CD14-positive monocyte (primary cell): ENCODE measurements around the gene PDK2. TPM values are rescaled to one million over a fixed set of nuclear protein-coding genes. Genes with fewer than 3 reads are reported as not detected.

ENCODE experiments used
- DNase-seq, 3 donors: peaks; one replicate each; pipeline ENCODE4 v3.0.0-alpha.2; 2011 to 2022
- H2AFZ ChIP-seq: 2 replicates; pipeline ENCODE4 v1.6.0; 2012; ENCODE audit warnings: mild to moderate bottlenecking, low read depth, low read length, inconsistent platforms; ENCODE audit not compliant: insufficient read depth, poor library complexity, severe bottlenecking
- H3K27ac ChIP-seq, 2 donors: 1 replicate in 1 of 2; 2 replicates in 1 of 2; pipeline ENCODE4 v1.5.1; 2012 to 2013; ENCODE audit warnings: low read length in 2 of 2, control low read depth in 1 of 2, inconsistent platforms in 1 of 2, low read depth in 1 of 2, mild to moderate bottlenecking in 1 of 2
- H3K27me3 ChIP-seq, 2 donors: one replicate each; pipeline versions ENCODE4 v1.6.0 to v1.6.1; 2011 to 2013; ENCODE audit warnings: low read length in 2 of 2; ENCODE audit not compliant: control insufficient read depth in 2 of 2, insufficient read depth in 2 of 2
- H3K36me3 ChIP-seq, 2 donors: replicated peaks in 1 of 2; 1 replicate in 1 of 2; 2 replicates in 1 of 2; pipeline versions ENCODE4 v1.5.1 to v1.6.1; 2012 to 2013; ENCODE audit warnings: low read length in 2 of 2, control low read depth in 1 of 2, inconsistent platforms in 1 of 2, mild to moderate bottlenecking in 1 of 2; ENCODE audit not compliant: insufficient read depth in 2 of 2, control insufficient read depth in 1 of 2
- H3K4me1 ChIP-seq, 2 donors: 1 replicate in 1 of 2; 2 replicates in 1 of 2; pipeline versions ENCODE4 v1.5.1 to v1.6.1; 2012 to 2013; ENCODE audit warnings: low read length in 2 of 2, control low read depth in 1 of 2, inconsistent platforms in 1 of 2, mild to moderate bottlenecking in 1 of 2, moderate library complexity in 1 of 2; ENCODE audit not compliant: insufficient read depth in 2 of 2, control insufficient read depth in 1 of 2
- H3K4me2 ChIP-seq: replicated peaks from 2 replicates; pipeline ENCODE3; 2012; ENCODE audit warnings: low read length, moderate library complexity, mild to moderate bottlenecking; ENCODE audit not compliant: poor library complexity, severe bottlenecking; ENCODE audit errors: extremely low read depth
- H3K4me3 ChIP-seq, 3 experiments: fragments of 200-600 bp in 1 of 3; sonication (generic) in 1 of 3; replicated peaks in 1 of 3; 1 replicate in 2 of 3; 2 replicates in 1 of 3; pipeline ENCODE4 v1.5.1; 2011 to 2013; ENCODE audit warnings: low read length in 3 of 3, mild to moderate bottlenecking in 3 of 3, control low read depth in 2 of 3, low read depth in 2 of 3, inconsistent platforms in 1 of 3, moderate library complexity in 1 of 3
- H3K79me2 ChIP-seq: 2 replicates; pipeline ENCODE4 v1.6.0; 2012; ENCODE audit warnings: mild to moderate bottlenecking, control low read depth, inconsistent platforms, low read length, moderate library complexity; ENCODE audit not compliant: insufficient read depth
- H3K9ac ChIP-seq: 2 replicates; pipeline ENCODE4 v1.6.0; 2017; ENCODE audit warnings: low read length, mild to moderate bottlenecking; ENCODE audit not compliant: insufficient read depth, poor library complexity, severe bottlenecking
- H3K9me3 ChIP-seq, 2 donors: replicated peaks in 1 of 2; 1 replicate in 1 of 2; 2 replicates in 1 of 2; pipeline versions ENCODE4 v1.5.1 to v1.6.1; 2012 to 2013; ENCODE audit warnings: low read length in 2 of 2, control low read depth in 1 of 2; ENCODE audit not compliant: control insufficient read depth in 1 of 2, insufficient read depth in 1 of 2
- H4K20me1 ChIP-seq: 2 replicates; pipeline ENCODE4 v1.6.0; 2012; ENCODE audit warnings: mild to moderate bottlenecking, low read length, control low read depth, moderate library complexity; ENCODE audit not compliant: insufficient read depth
- H3K27ac Mint-ChIP-seq, 7 donors: one replicate each; pipeline ENCODE4 v1.8.0; 2020; ENCODE audit warnings: mild to moderate bottlenecking in 7 of 7, mixed read lengths in 7 of 7, moderate library complexity in 6 of 7, inconsistent platforms in 2 of 7
- H3K27me3 Mint-ChIP-seq, 3 donors: one replicate each; pipeline ENCODE4 v1.8.0; 2021 to 2022; ENCODE audit warnings: low read depth in 3 of 3, mild to moderate bottlenecking in 3 of 3, mixed read lengths in 3 of 3, moderate library complexity in 3 of 3, inconsistent platforms in 1 of 3
- H3K36me3 Mint-ChIP-seq, 2 donors: one replicate each; pipeline ENCODE4 v1.8.0; 2020; ENCODE audit warnings: mixed read lengths in 2 of 2, inconsistent platforms in 1 of 2, mild to moderate bottlenecking in 1 of 2
- H3K4me1 Mint-ChIP-seq: one replicate; pipeline ENCODE4 v1.8.0; 2020; ENCODE audit warnings: mild to moderate bottlenecking, mixed read lengths
- H3K4me3 Mint-ChIP-seq, 2 donors: one replicate each; pipeline ENCODE4 v1.8.0; 2020; ENCODE audit warnings: mild to moderate bottlenecking in 2 of 2, mixed read lengths in 2 of 2, moderate library complexity in 1 of 2
- H3K9me3 Mint-ChIP-seq, 7 donors: one replicate each; pipeline ENCODE4 v1.8.0; 2020 to 2022; ENCODE audit warnings: mixed read lengths in 7 of 7, mild to moderate bottlenecking in 6 of 7, moderate library complexity in 6 of 7, inconsistent platforms in 2 of 7
- CTCF ChIP-seq: fragments of 200-600 bp; IDR thresholded peaks from one replicate; pipeline ENCODE4 v1.8.0; 2022; ENCODE audit warnings: antibody characterized with exemption, mild to moderate bottlenecking
- WGBS: methylation state at CpG from one replicate; pipeline ENCODE4 v1.1.5; 2013; ENCODE audit warnings: missing lambda C conversion rate; ENCODE audit not compliant: insufficient coverage; 5-methylcytosine and 5-hydroxymethylcytosine counted together
- intact Hi-C, 2 donors: fragments of 100-400 bp; cut with micrococcal nuclease; formaldehyde crosslinking; loops; one replicate each; pipeline versions ENCODE4 v1.15.0 to v1.15.1; 2023
- polyA plus RNA-seq, 3 donors: library from polyadenylated mRNA; depleted of rRNA in 1 of 3; unstranded in 2 of 3; stranded (reverse) in 1 of 3; fragments of 300-500 nt in 2 of 3; fragments of >200 nt in 1 of 3; fragmentation: Illumina TruSeq in 2 of 3; gene quantifications; 1 replicate in 2 of 3; 2 replicates in 1 of 3; pipeline ENCODE4 v1.2.3, GENCODE V29; 2012 to 2021

The PDK2 gene
- polyA plus RNA-seq, 3 donors: 15.9 to 43.0 (median 23.4) TPM

- Histone ChIP-seq H3K79me2 (no peaks in the 10 kb centered on the region), H3K36me3 (no peaks in the 10 kb centered on the region), H3K9ac (no peak overlapping the region), H3K9me3 (peaks cover 0 to 8% of the 10 kb centered on the region in 2 donors), H3K4me3 (no peak overlapping the region), H3K27ac (no peak overlapping the region), H3K27me3 (no peaks in the 10 kb centered on the region), H2AFZ (no peak overlapping the region), H3K4me1 (no peaks in the 10 kb centered on the region), H3K4me2 (no peak overlapping the region), H4K20me1 (no peaks in the 10 kb centered on the region)
- intact Hi-C loops: no loop called here
- Mint-ChIP-seq H3K4me1 (no peaks in the 10 kb centered on the region), H3K36me3 (no peaks in the 10 kb centered on the region), H3K27me3 (peaks cover 2 to 6% (median 3%) of the 10 kb centered on the region in 3 donors), H3K27ac (no peak overlapping the region), H3K4me3 (no peak overlapping the region), H3K9me3 (peaks cover 2 to 11% (median 8%) of the 10 kb centered on the region in 7 donors)
- DNase-seq: no peak
- TF ChIP-seq CTCF: no peak
- 95% methylated on average over 12 of the region's 16 CpGs for WGBS
Observed at GRCh38 chr17:50076221-50076590, 18.9 kb upstream of the PDK2 start.

GRCh38 chr17:50076591-50077235 is 18.4 kb upstream of the PDK2 start:
- H3K4me3 ChIP-seq: no peak overlapping the region
- no peak overlapping the region for H2AFZ ChIP-seq
- H3K4me1 Mint-ChIP-seq: no peaks in the 10 kb centered on the region
- intact Hi-C loops: no loop called here
- WGBS: 66% methylated on average over 37 of the region's 39 CpGs
- DNase-seq: no peak
- no peaks in the 10 kb centered on the region for H3K36me3 ChIP-seq
- TF ChIP-seq CTCF: no peak
- no peak overlapping the region for H3K9ac ChIP-seq
- peaks cover 0 to 6% (median 3%) of the 10 kb centered on the region in 3 donors for H3K27me3 Mint-ChIP-seq
- H3K27me3 ChIP-seq: no peaks in the 10 kb centered on the region
- H3K79me2 ChIP-seq: no peaks in the 10 kb centered on the region
- H3K36me3 Mint-ChIP-seq: no peaks in the 10 kb centered on the region
- H3K4me1 ChIP-seq: no peaks in the 10 kb centered on the region
- H3K9me3 Mint-ChIP-seq: peaks cover under 1 to 6% (median 3%) of the 10 kb centered on the region in 7 donors
- H3K27ac ChIP-seq: no peak overlapping the region
- H3K4me3 Mint-ChIP-seq: no peak overlapping the region
- no peak overlapping the region for H3K4me2 ChIP-seq
- peaks cover 0 to 3% of the 10 kb centered on the region in 2 donors for H3K9me3 ChIP-seq
- no peaks in the 10 kb centered on the region for H4K20me1 ChIP-seq
- no peak overlapping the region for H3K27ac Mint-ChIP-seq
